ENCODE results near the gene FLNC. TPM values are rescaled to one million over a fixed set of nuclear protein-coding genes. Genes with fewer than 3 reads are reported as not detected.

Gene FLNC
- total and polyA plus RNA-seq, 2 of the 4 experiments (the other 2 are of a cell fraction): 116 to 154 TPM

- no peak for DNase-seq
- no peak overlapping the region for H2AK5ac ChIP-seq (ENCODE audit: low read depth, low read length)
- intact Hi-C loops (cut with micrococcal nuclease) (no loop called here), in situ Hi-C loops (cut with MboI; ENCODE audit: low sequenced_read_pairs) (no loop called here), dilution Hi-C loops (cut with HindIII; ENCODE audit: low sequenced_read_pairs, unreplicated experiment) (no loop called here)
- peaks cover 40 to 73% of the 10 kb centered on the region in 2 experiments for H3K79me1 ChIP-seq (ENCODE audit: low read depth in 1 of 2, low read length in 2 of 2)
- no peak overlapping the region for H3K4me2 ChIP-seq (ENCODE audit: low read depth, low read length)
- ATAC-seq (ENCODE audit: low read depth): no peak
- no peak overlapping the region for H2BK15ac ChIP-seq (ENCODE audit: low read depth, low read length)
- no peak overlapping the region for H3K4me3 ChIP-seq (ENCODE audit: insufficient read depth, low read depth, low read length)
- H3K9me3 ChIP-seq (ENCODE audit: control insufficient read depth, insufficient read depth, low read length): no peaks in the 10 kb centered on the region
- no peak overlapping the region for H3K27ac ChIP-seq (ENCODE audit: insufficient read depth, low read length)
- no peak overlapping the region for H4K91ac ChIP-seq (ENCODE audit: insufficient read depth, low read depth, low read length)
- H3K36me3 ChIP-seq (ENCODE audit: control insufficient read depth, insufficient read depth, low read length): peaks cover 96% of the 10 kb centered on the region
- ChIA-PET POLR2A (ENCODE audit: unreplicated experiment) (no interaction called here), CTCF (no interaction called here)
- H3K14ac ChIP-seq (replicated peaks; ENCODE audit: low read depth, low read length): no peak overlapping the region
- no peak overlapping the region for H3K4ac ChIP-seq (ENCODE audit: low read depth, low read length)
- H3K23ac ChIP-seq (ENCODE audit: low read depth, low read length): no peak overlapping the region
- H3K9ac ChIP-seq (ENCODE audit: low read depth, low read length): no peak overlapping the region
- no peak overlapping the region for H2BK20ac ChIP-seq (ENCODE audit: low read depth, low read length)
- H2AK9ac ChIP-seq (replicated peaks; ENCODE audit: low read depth, low read length, poor library complexity): no peak overlapping the region
- H3K18ac ChIP-seq (ENCODE audit: low read depth, low read length): no peak overlapping the region
- no peak overlapping the region for H3K56ac ChIP-seq (ENCODE audit: extremely low read depth, insufficient read depth, low read length)
- H3K27me3 ChIP-seq (ENCODE audit: control insufficient read depth, insufficient read depth, low read length): no peaks in the 10 kb centered on the region
- no peak for TF ChIP-seq SMC3 (IDR thresholded peaks at IDR 0.05; ENCODE audit: low read depth, low read length)
- no peak for TF ChIP-seq RCOR1 (IDR thresholded peaks at IDR 0.05; ENCODE audit: insufficient replicate concordance, low read length)
- no peak for TF ChIP-seq CEBPB (IDR thresholded peaks at IDR 0.05; ENCODE audit: low read depth, low read length)
- TF ChIP-seq RFX5 (IDR thresholded peaks at IDR 0.05; ENCODE audit: low read depth, low read length): no peak
- no peak for TF ChIP-seq MAZ (IDR thresholded peaks at IDR 0.05; ENCODE audit: borderline replicate concordance, low read depth, low read length)
- TF ChIP-seq CTCF (conservative IDR thresholded peaks at IDR 0.05; ENCODE audit: low read depth, low read length): no peak
- no peak for TF ChIP-seq ELK1 (IDR thresholded peaks at IDR 0.05; ENCODE audit: borderline replicate concordance, low read depth, low read length)
- TF ChIP-seq FOS (IDR thresholded peaks at IDR 0.05; ENCODE audit: low read depth, low read length): no peak
- TF ChIP-seq NFE2L2 (IDR thresholded peaks at IDR 0.05; ENCODE audit: low read depth, low read length): no peak
- no peak for TF ChIP-seq CHD1 (IDR thresholded peaks at IDR 0.05; ENCODE audit: low read depth, low read length)
- TF ChIP-seq MAFK (IDR thresholded peaks at IDR 0.05; ENCODE audit: low read depth, low read length): no peak
- H2BK5ac ChIP-seq (ENCODE audit: low read depth, low read length, poor library complexity, severe bottlenecking): no peak overlapping the region
- H4K8ac ChIP-seq (ENCODE audit: low read depth in 2 of 2, low read length in 2 of 2): no peak overlapping the region
- H4K5ac ChIP-seq (ENCODE audit: low read depth, low read length): no peak overlapping the region
- 96% methylated on average over 11 of the region's 31 CpGs; no CpG with 5 or more reads in 1 of the 2 experiments for WGBS, 2 experiments (ENCODE audit: extremely low coverage in 2 of 2, insufficient read length in 1 of 2)
- TSS peak; percentile 35 for BruUV-seq (replicated peaks)
- H2BK120ac ChIP-seq (ENCODE audit: low read depth, low read length): no peak overlapping the region
- no peaks in the 10 kb centered on the region for H3K4me1 ChIP-seq (ENCODE audit: control insufficient read depth, insufficient read depth, low read length)
- peaks cover 60% of the 10 kb centered on the region for H4K20me1 ChIP-seq (ENCODE audit: insufficient read depth, low read length)
- no peak overlapping the region for H2AFZ ChIP-seq (replicated peaks; ENCODE audit: low read length, poor library complexity)
- no peaks in the 10 kb centered on the region for H3K9me1 ChIP-seq (ENCODE audit: insufficient read depth, low read length)
These were observed 18.3 kb downstream of the FLNC start for GRCh38 chr7:128848289-128849155.

Data from IMR-90 (cell line).